Thyroid gland (tissue), 4 donors: ENCODE data around the gene MACROD1. TPM values are rescaled to one million over a fixed set of nuclear protein-coding genes. Genes with fewer than 3 reads are reported as not detected.

Experiments used
- DNase-seq, 2 donors: peaks; one replicate each; pipeline ENCODE4 v3.0.0-alpha.2; 2019
- H3K27ac ChIP-seq, 3 donors: fragments of 200-600 bp; sonication (generic); 1 replicate in 2 of 3; 2 replicates in 1 of 3; pipeline ENCODE4 v1.5.1; 2016 to 2019; ENCODE audit warnings: mild to moderate bottlenecking in 1 of 3, moderate library complexity in 1 of 3
- H3K27me3 ChIP-seq: fragments of 200-600 bp; sonication (generic); one replicate; pipeline ENCODE4 v1.5.1; 2019
- H3K36me3 ChIP-seq, 2 donors: fragments of 200-600 bp; sonication (generic); one replicate each; pipeline ENCODE4 v1.5.1; 2016 to 2019
- H3K4me1 ChIP-seq, 2 donors: fragments of 200-600 bp; sonication (generic); one replicate each; pipeline ENCODE4 v1.5.1; 2017 to 2019
- H3K4me3 ChIP-seq, 3 donors: fragments of 200-600 bp; sonication (generic); replicated peaks in 1 of 3; 1 replicate in 2 of 3; 2 replicates in 1 of 3; pipeline ENCODE4 v1.5.1; 2016; ENCODE audit warnings: mild to moderate bottlenecking in 1 of 3
- H3K9me3 ChIP-seq: fragments of 200-600 bp; sonication (generic); one replicate; pipeline ENCODE4 v1.5.1; 2017
- POLR2A ChIP-seq, 2 donors: fragments of 450-650 bp; IDR thresholded peaks; one replicate each; pipeline ENCODE4 v1.6.1; 2017; ENCODE audit warnings: antibody characterized with exemption in 2 of 2, mild to moderate bottlenecking in 2 of 2, moderate library complexity in 1 of 2
- WGBS, 2 donors: methylation state at CpG; one replicate each; pipeline ENCODE4 v1.1.5; 2017; 5-methylcytosine and 5-hydroxymethylcytosine counted together
- intact Hi-C: fragments of 100-400 bp; cut with DNase I; formaldehyde crosslinking; loops from one replicate; pipeline ENCODE4 v1.15.1; 2023
- total RNA-seq, 4 donors: library from RNA; depleted of rRNA; stranded (reverse); fragments of >200 nt; gene quantifications; one replicate each; pipeline ENCODE4 v1.2.3, GENCODE V29; 2016
- TF ChIP-seq, protein P1 (sequence below), 6 experiments: fragments of 200-600 bp in 3 of 6; fragments of 450-650 bp in 3 of 6; sonication (generic) in 3 of 6; IDR thresholded peaks; one replicate each; pipeline ENCODE4 v1.5.1; 2016 to 2019; ENCODE audit warnings: antibody characterized with exemption in 6 of 6, mild to moderate bottlenecking in 2 of 6, inconsistent platforms in 1 of 6, moderate library complexity in 1 of 6

MACROD1 gene
- total RNA-seq, 4 donors from 2014 or later, result 62.5 to 89.5 (median 70.0) TPM

DNA sequence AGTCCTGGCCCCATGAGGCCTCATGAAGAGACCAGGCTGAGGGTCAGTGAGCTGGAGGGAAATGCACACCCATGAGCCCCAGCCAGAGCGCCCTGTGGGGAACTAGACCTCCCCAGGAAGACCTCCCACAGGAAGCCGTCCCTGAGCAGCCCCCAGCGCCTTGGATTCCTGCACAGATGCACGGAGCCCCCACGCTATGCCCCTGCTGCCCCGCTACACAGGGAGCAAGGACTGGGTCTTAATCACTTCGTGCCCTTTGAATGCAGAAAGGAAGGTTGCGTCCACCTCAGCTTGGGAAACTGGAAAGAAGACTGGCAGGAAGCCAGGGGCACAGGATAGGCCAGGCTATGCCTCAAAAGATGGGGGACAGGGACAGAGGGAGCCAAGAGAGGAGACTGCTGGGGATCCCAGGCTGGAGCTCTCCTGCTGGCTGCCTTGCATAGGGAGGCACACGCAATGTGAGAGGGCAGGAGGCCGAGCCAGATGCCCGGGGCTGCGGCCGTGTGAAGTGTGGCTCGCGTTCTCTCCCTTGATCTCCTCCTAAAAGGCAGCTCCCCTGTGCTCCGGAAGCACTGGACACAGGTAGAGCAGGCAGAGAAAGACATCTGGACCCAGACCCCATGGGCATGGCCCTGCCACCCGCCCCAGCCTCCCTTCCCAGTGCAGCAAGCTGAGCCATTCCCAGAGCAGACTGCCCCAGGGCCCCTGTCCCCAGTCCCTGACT, 32.8 kb downstream of the MACROD1 start:
- Histone ChIP-seq H3K27me3 (no peaks in the 10 kb centered on the region), H3K4me1 (peaks cover 26 to 41% of the 10 kb centered on the region in 2 donors), H3K4me3 (no peak overlapping the region), H3K36me3 (no peaks in the 10 kb centered on the region), H3K9me3 (no peaks in the 10 kb centered on the region), H3K27ac (no peak overlapping the region)
- DNase-seq, result no peak
- intact Hi-C loops, result no loop called here
- WGBS, 2 donors, result 90 to 92% methylated on average over 13 to 17 of the region's 17 CpGs
- TF ChIP-seq POLR2A (IDR thresholded peaks at IDR 0.05), result no peak
- TF ChIP-seq, protein P1, sequence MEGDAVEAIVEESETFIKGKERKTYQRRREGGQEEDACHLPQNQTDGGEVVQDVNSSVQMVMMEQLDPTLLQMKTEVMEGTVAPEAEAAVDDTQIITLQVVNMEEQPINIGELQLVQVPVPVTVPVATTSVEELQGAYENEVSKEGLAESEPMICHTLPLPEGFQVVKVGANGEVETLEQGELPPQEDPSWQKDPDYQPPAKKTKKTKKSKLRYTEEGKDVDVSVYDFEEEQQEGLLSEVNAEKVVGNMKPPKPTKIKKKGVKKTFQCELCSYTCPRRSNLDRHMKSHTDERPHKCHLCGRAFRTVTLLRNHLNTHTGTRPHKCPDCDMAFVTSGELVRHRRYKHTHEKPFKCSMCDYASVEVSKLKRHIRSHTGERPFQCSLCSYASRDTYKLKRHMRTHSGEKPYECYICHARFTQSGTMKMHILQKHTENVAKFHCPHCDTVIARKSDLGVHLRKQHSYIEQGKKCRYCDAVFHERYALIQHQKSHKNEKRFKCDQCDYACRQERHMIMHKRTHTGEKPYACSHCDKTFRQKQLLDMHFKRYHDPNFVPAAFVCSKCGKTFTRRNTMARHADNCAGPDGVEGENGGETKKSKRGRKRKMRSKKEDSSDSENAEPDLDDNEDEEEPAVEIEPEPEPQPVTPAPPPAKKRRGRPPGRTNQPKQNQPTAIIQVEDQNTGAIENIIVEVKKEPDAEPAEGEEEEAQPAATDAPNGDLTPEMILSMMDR (IDR thresholded peaks at IDR 0.05), result no peak

DNA sequence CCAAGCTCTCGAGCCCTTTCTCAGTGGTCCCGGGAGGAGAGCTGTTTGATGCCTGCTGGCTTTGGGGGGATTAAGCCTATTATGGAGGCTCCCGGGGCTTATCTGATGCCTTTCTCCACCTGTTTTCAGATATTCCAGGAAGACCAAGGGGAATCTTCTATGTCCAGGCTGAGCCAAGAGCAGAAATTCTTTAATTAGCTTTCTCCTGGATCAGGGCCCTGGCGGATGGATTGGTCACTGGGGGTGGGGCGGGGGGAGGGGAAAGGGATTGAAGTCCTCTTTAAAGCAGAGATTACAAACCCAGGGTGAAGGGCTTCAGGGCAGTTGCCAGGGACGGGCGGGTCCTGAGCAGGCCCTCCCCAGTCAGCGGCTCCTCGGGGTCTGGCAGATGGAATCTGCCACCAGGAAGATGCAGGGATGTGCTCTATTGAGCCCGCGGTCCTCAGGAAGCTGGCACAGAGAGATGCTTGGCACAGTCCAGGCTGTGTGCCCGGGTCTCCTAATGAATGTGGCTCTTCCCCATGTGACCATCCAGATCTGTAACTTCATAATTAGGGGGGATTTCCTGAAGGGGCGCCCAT, 33.6 kb downstream of the MACROD1 start:
- H3K27me3 ChIP-seq, result no peaks in the 10 kb centered on the region
- TF ChIP-seq, protein P1 (IDR thresholded peaks at IDR 0.05), result no peak
- no peak for TF ChIP-seq POLR2A (IDR thresholded peaks at IDR 0.05)

DNA sequence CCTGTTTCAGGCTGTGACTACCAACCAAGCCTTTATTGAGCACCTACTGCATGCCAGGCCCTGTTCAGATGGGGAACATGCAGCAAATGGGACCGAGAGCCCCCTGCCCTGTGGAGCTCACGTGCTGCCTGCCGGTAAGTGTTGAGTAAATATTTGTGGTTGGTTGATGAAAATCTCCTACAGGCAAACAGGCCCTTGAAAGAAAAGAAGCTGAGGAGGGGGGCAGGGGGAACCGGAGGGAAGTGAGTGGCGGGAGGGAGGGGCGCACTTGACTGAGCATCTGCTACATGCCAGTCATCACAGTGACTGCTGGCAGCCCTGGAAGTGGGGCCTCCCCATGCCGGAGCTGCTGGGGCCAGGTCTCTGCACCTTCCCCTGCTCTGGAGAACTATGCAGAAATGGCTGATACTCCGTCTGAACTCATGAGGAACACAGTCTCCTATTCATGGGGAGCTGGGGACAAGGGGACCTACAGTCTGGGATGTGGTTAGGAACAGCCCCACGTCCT, 34.2 kb downstream of the MACROD1 start:
- Histone ChIP-seq H3K27me3 (no peaks in the 10 kb centered on the region), H3K36me3 (no peaks in the 10 kb centered on the region), H3K4me1 (peaks cover 26 to 41% of the 10 kb centered on the region in 2 donors), H3K9me3 (no peaks in the 10 kb centered on the region), H3K4me3 (no peak overlapping the region), H3K27ac (no peak overlapping the region)
- intact Hi-C loops, result no loop called here
- 53 to 58% methylated on average over 9 of the region's 9 CpGs for WGBS, 2 donors
- no peak for TF ChIP-seq POLR2A (IDR thresholded peaks at IDR 0.05)
- TF ChIP-seq, protein P1 (IDR thresholded peaks at IDR 0.05), result no peak
- DNase-seq, result no peak

More for the DNA sequence above, 33.6 kb downstream of the MACROD1 start:
- Histone ChIP-seq H3K36me3 (no peaks in the 10 kb centered on the region), H3K4me1 (peaks cover 26 to 41% of the 10 kb centered on the region in 2 donors), H3K4me3 (no peak overlapping the region), H3K9me3 (no peaks in the 10 kb centered on the region), H3K27ac (no peak overlapping the region)
- DNase-seq, result peak in 1 of 2 donors; percentile 33
- 50 to 57% methylated on average over 9 to 13 of the region's 13 CpGs for WGBS, 2 donors
- intact Hi-C loops, result no loop called here

- H3K9me3 ChIP-seq, result no peaks in the 10 kb centered on the region
- TF ChIP-seq POLR2A (IDR thresholded peaks at IDR 0.05), result no peak
- TF ChIP-seq, protein P1 (IDR thresholded peaks at IDR 0.05), result no peak
- H3K27me3 ChIP-seq, result no peaks in the 10 kb centered on the region
- H3K27ac ChIP-seq, result peak overlapping the region; percentile 64 to 65 (median 64)
- peak; percentile 72 to 77 for DNase-seq
- H3K4me3 ChIP-seq, result no peak overlapping the region
- intact Hi-C loops, result no loop called here
- H3K36me3 ChIP-seq, result no peaks in the 10 kb centered on the region
- H3K4me1 ChIP-seq, result peaks cover 26 to 41% of the 10 kb centered on the region in 2 donors
- WGBS, 2 donors, result 28 to 29% methylated on average over 11 to 12 of the region's 13 CpGs
Measured at GRCh38 chr11:64130618-64131017, 35.3 kb downstream of the MACROD1 start.

DNA sequence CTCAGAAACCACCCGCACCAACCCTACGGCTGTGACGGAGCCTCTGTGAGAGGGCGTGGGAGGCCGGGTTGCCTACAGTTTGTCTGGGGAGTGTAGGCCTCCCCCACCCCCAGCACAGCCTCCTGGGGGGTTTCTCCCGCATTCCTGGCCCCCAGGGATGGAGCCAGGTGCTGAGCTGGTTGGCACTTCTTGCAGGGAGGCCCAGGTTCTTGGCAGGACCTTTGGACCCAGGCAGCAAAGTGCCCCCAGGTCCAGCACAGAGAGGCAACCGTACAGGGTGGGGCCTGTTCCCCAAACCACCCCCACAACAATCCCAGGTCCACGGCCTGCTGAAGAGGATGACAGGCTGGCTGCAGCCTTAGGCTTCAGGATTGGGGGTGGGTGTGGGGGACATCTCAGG, 36.5 kb downstream of the MACROD1 start:
- no peak for TF ChIP-seq POLR2A (IDR thresholded peaks at IDR 0.05)
- TF ChIP-seq, protein P1 (IDR thresholded peaks at IDR 0.05), result no peak
- no peaks in the 10 kb centered on the region for H3K36me3 ChIP-seq
- H3K27me3 ChIP-seq, result no peaks in the 10 kb centered on the region
- WGBS, 2 donors, result 91 to 96% methylated on average over 4 of the region's 8 CpGs
- intact Hi-C loops, result no loop called here
- no peak overlapping the region for H3K4me3 ChIP-seq
- H3K27ac ChIP-seq, result peak overlapping the region in 1 of 3 donors; percentile 64
- H3K9me3 ChIP-seq, result no peaks in the 10 kb centered on the region
- H3K4me1 ChIP-seq, result peaks cover 29 to 42% of the 10 kb centered on the region in 2 donors
- DNase-seq, result no peak
